ENCODE data around the gene COL19A1.

Gene COL19A1

DNA sequence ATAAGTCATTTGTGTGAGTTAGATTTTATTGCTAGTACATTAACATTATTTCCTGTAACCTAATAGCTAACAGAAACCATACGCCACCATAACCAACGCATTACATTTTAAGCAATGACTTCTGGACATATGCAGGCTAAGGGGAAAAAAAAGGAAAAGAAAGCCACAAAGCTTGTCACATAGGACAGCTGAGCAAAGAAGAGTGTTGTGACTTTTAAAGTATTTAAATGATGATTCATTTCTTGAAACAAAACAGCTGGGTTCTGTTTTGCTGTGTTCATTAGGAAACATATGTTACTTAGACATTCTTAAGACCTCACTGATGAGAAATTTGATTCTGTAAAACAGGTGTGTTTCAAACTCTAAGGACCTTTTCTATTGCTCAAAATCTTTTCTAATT is 265.2 kb downstream of the COL19A1 start:
- DNase-seq, result no peak

DNA sequence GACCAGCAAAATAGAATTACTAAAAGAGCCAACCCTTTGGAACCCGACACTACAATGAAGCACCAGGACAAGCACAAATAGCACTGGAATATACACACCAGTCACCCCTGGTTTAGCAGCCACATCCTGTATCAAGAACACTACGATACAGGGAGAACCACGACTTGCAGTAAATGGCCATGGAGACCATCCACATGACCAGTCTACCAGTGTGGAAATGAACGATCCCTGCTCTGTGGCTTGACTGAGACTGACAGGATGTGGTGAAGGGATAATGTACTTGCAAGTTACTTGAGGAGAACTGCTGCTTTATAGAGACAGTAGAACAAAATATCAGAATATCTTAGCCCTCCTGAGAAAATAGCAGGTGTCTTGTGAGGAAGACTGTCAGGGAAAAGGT is 266.9 kb downstream of the COL19A1 start:
- no peak for DNase-seq

DNA sequence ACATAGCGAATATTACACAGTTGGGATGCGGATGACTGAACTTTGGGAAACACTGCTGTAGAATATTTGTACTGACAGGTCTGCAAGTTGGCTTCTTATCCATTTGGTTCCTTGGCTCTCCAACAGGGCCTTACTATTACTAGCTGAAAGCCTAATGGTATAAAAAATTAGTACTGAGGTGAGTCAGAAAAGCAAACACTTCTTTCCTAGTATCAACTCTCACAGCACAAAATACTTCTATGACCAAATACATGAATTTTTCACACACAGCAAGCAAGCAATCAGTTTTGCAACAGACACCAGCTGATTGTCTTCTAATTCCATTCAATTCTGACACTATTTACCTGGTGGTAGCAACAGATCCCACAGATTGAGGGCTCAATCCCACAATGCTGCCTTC is 268.2 kb downstream of the COL19A1 start:
- no peak for DNase-seq

DNA sequence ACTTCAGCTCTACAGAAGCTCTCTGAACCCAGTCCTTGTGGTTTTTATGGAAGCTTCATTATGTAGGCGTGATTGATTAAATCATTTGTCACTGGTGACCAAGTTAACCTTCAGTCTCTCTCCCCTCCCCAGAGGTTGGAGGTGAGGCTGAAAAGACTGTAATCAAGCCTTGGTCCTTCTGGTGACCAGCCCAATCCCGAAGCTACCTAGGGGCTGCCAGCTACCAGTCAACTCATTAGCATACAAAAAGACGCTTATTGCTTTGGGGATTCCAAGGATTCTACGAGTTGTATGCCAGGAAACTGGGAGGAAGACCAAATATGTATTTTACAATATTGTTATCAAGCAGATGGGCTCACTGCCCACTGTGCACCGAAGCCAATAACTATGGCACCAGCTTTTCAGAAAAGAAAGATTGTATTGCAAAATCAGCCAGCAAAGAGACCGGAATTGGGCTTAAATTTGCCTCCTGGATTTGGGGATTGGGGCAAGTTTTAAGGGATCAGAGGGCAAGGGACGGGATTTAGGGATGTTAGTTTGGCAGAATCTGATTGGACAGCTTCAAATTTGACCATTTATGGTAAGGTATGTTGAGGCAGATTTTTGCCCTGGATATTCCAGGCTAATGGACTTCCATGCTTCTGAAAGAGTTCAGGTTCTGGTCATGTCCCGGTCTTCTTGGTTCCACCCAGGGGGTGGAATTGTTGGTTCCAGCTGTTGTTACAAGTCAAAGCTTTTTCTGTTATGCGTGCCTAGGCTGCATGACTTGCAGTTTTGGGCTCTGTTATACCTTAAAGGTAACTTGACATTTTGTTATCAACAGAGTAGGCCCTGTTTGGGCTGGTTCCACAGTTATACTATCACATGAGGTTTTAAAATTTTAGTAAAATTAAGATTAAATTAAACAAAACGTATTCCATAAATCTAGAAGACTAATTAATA is 269.1 kb downstream of the COL19A1 start:
- DNase-seq, result no peak

DNA sequence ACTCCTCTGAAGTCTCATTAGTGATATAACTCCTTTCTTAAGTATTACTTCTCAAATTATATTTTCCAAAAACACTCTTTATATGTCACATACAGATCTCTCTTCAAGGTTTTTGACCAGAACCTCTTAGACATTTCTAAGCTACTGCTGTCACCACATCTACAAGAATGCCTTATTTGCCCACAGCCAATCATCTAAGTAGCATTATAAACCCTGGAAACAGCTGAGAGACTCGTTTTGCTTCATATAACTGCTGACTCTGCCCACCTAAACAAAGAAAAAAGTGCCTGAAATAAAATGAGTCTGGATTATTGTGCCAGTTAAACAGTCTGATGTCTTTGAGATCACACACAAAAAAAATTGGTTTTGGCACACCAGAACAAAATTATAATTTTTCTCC is 270.6 kb downstream of the COL19A1 start:
- DNase-seq, result no peak

DNA sequence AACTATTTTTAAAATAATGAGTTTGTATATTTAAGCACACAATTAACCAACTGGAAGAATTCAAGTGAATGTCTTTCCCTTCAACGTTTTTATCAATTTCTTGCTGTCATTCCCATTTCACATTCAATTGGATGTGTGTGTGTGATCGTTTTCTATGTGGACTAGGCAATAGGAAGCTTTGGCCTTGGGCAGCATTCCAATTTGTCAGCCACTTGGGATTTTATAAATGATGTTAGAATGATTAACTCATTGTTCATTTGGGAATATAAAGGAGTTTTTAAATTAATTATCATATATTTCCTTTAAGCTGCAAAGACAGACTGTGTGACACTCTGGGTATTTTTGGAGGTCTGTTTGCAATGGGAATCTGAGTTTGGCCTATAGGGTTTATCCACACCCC is 274.1 kb downstream of the COL19A1 start:
- DNase-seq, result no peak

DNA sequence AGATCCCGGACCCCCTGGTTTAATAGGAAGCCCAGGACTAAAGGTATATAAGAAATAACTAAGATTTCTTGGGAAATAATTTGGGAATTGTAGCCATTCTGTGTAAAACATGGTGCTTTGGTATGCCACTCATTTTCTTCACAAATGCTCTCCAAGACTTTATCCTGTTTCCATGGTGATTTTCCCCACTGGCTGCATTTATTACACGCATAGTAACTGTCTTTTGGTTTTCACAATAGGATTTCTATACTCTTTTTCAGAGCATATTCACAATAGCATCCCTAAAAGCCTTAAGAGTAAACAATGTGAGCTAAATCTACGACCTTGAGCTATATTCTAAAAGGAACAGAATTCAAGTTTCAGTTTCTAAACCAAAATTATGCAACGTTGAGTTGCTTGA is 275.7 kb downstream of the COL19A1 start:
- no peak for DNase-seq

DNA sequence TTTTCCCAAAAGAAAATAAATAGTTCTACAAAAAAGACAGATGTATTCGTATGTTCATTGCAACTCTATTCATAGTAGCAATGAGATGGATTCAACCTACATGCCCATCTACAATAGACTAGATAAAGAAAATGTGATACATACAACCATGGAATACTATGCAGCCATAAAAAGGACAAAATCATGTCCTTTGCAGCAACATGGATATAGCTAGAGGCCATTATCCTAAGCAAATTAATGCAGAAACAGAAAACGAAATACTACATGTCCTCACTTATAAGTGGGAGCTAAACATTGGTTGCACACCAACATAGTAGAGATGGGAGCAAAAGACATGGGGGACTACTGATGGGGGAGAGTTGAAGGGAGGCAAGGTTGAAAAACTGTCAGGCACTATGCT is 278.8 kb downstream of the COL19A1 start:
- no peak for DNase-seq

DNA sequence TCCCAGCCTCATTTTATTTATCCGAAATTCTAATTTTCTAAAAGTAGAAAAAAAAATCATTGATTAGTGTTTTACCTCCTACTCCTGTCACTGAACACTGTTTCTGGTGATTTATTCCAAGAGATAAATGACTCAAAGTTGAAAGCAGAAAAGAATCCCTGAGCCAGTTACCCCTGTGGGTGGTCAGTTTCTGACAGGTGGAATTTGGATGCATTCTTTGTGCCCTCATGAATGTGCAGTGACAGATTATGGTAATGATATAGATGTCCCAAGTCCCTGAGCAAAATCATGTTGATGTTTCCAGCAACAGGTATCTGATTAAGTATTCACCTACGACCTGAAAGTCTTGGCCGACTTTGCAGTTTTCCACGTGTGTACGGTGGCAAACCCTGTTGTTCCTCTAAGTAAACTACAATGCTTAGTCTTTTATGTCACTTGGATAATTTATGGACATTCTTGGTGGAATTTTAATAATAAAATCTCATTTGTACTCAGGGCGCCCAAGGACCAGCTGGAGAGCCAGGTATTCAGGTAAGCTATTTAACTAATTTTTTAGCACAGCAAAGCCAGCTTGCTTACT is 282.9 kb downstream of the COL19A1 start:
- no peak for DNase-seq

DNA sequence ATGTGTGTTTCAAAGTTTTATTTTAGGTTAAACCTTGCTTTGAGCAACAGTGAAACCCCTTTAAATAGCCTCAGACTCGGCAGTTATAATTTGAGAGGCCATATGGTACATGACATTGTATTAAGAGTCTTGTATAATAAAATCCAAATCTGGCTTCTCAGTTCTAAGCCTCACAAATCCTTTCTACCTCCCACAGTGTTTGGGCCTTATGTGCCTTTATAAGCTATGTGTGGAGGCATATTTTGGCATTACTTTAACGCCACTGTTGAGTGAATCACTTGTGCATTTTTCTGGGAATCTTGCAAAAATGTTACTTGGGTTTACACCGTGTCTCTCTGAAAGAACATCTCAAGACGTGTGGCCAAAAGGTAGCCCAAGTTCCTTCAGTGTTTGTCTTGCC is 284.2 kb downstream of the COL19A1 start:
- DNase-seq, result no peak

DNA sequence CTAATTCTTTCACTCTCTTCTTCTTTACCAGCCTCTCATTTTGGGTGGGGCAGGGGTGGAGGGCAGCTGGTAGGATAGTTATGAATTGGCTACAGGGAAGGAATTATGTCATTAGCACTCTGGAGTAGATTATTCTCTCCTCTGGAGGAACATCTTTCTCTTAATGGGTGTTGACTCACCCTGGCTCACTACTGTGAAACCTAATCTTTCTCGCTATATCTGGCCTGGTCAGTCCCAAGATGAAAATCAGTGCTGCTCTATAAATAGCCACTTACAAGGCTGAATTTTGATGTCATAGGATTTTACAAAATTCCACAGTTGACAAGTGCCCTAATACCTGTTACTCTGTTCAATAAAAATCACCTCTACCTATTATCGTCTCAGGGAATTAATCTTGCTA is 285.3 kb downstream of the COL19A1 start:
- DNase-seq, result no peak

DNA sequence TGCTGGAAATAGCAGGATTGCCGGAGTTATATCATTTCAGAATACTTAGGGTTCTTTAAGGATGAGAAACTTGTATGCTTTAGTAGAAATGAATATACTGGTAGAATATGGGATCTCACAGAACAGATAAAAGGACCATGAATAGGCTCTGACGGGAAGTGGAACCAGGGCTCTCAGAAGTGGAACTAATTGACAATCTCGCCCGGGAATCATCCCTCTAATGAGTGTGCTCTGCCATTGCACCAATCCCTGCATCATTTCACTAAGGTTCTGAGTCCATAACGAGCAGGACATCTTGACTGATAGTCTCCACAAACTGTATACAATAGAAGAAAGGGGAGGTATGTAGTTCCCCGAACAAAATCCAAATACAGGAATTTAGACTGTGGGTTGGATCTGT is 286.4 kb downstream of the COL19A1 start:
- no peak for DNase-seq

DNA sequence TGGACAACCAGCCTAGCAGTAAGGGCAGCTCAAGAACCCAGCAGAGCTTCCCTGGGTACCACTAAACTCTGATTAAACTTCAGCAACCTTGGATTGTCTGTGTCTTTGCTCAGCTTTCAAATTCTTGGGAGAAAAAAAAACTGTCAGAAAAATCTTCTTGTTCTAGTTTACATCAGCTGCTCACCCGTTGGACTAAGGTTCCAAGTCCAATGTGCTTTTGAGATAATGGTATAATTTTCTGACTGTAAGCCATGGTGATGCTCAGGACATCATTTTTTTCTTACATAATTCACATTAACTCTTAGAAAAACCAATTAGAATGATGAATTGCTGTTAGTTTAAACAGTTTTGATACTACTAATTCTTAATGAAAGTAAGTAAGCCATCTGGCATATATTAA is 290.7 kb downstream of the COL19A1 start:
- no peak for DNase-seq

DNA sequence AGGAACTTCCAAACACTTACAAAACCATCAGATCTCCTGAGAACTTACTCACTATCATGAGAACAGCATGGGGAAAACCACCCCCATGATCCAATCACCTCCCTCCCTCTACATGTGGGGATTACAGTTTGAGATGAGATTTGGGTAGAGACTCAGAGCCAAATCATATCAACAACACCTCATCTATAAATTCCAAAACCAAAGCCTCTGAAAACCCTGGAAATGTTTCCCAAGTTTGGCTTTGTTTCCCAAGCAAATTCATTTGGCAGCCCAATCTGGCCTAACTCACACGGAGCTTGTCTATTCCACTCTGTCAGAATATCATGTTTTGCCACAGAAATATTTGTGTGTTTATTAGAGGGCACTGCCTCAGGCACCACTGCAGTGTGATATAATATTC is 293.9 kb downstream of the COL19A1 start:
- no peak for DNase-seq

DNA sequence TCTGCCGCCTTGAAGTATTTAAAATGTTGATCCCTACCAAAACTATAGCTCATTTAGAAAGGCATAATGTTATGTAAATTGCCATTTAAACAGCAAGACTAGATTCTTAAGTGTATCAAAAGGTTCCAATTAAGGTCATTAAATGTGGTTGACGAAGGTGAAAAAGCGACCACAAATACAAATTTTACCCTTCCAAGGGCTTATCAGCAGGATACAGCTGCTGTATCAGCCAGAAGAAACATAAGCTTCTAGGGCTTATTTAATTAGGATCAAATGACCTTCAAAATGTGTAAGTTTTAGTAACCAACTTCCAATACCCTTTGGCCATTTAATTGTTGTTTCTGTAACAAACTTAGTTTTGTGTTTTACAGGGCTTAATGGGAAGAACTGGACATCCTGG is 296.6 kb downstream of the COL19A1 start:
- no peak for DNase-seq

DNA sequence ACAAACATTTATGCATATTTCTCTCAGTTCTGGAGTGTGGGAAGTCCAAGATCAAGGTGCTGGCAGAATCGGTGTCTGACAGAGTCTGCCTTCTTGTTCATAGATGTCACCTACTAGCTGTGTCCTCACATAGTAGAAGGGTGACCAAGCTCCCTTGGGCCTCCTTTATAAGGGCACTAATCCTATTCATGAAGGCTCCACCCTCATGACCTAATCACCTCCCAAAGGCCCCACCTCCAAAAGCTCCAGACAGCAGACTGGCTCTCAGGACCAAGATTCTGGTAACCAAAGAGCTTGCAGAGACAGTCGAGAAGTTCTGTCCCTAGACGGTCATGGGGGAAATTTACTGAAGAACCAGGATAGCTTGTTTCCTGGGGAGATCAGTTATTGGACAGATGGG is 297.4 kb downstream of the COL19A1 start:
- DNase-seq, result no peak

DNA sequence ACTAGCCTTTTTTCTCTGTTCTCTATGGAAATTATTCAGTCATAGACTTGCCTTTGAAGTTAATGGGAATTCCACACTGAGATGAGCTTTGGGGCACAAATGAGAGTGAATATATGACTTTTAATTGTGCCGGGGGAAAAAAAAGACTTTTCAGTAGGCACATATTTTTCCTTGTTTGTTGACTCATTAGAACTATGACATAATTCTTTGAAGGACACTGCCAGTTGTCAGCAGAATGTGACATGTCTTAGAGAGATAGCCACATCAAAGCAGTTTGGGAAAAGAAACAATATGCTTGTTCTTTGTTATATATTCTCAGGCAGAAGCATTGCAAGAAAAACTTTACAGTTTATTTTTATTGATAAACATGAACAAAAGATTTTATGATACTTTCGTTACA is 298.2 kb downstream of the COL19A1 start:
- no peak for DNase-seq

DNA sequence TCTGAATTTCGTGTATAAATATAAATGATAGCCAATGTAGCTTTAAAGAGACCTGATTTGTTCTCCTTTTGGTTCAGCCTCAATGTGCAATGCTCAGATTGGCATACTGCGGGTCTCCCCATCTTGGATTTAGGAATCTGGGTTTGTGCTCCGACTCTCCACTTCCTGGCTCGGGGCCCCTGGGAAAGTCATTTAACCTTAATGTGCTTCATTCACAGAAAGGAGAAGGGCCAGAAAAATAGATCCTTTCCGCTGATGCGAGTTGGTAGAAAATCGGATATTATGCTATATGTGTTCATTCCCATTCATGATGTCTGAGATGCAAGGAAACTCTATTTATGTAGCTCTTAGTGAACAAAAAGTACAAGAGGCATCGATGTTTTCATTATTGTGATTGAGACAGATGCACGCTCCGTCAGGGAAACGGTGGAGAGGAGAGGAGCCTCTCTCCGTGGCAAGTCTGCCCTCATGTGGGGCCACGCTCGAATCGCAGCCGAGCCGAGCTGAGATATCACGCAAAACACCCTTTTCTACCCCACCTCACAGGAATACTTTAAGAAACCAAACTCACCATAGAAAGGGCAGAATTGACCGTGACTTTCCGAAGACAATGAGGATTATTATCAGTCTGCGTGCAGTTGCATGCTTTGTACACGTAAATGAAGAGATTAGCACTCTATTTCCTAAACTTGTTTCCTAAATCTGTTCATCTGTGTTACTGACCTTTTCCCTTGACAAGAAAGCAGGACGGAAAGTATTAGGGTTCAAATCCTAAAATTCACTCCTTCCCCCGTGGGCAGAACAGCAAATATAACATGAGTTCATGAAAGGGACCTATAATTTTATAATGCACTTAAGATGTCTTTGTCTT is 300.0 kb downstream of the COL19A1 start:
- no peak for DNase-seq

DNA sequence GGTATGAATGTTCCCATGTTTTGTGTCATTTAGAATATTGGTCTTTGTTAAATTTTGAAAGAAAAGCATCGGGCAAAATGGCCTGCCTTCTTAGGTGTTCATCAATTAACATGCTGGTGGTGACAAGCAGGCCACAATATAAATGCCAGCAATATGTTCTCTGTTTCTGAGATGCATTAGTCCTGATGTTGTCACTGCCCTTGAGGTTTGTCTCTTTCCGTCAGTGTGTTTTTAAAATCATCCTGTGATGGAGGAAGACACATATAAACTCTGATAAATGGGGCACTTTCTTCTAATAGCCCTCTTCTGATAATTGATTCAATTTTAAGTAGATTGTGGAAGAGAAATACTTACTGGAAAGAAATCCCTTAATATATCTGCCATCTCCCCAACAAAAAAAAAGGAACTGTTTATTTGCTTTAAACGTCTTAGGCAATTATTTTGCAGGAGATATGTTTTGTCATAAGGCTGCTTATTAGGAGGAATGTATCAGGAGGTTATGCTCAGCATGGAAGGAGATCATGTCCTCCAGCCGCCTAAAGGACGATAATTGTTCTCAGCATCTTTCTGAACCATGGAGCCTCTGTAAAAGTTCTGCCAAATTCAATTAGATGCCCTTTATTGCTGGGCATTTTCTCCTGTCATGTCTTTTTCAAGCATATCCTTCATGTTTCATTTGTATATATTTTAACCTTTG is 302.5 kb downstream of the COL19A1 start:
- DNase-seq, result no peak

DNA sequence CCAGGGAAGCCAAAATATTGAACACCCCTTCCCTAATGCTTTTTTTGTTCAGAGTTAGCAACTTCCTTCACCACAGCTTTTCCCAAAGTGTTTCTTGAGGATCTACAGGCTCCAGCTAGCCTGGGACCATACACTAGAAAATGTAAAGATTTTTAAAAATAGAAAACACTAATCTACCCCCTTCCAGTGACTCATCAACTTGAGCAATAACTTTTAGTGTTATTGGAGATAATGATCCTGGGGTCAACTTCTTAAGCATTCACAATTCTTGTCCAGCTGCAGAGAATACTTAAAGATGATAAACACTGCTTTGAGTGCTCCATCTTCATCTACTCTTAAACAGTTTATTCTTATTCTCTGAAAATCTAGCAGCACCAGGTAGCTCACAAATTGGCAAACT is 304.9 kb downstream of the COL19A1 start:
- DNase-seq, result no peak

DNA sequence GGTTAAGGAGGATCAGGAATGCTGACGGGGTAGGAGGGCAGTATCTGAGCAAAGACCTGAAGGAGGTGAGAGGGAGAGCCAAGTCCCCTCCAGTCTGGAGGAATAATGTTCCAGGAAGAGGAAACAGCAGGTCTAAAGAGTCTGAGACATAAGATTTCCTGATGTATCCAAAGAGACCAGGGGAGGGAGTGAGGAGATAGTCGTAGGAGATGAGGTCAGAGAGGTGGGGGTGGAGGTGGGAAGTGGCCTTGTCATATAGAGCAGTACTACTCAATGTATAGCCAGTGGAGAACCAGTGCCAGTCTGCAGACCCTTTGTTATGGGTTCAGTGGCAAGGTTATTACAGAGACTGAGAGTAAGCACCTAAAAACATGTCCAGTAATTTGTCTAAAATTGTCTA is 305.9 kb downstream of the COL19A1 start:
- DNase-seq, result no peak

DNA sequence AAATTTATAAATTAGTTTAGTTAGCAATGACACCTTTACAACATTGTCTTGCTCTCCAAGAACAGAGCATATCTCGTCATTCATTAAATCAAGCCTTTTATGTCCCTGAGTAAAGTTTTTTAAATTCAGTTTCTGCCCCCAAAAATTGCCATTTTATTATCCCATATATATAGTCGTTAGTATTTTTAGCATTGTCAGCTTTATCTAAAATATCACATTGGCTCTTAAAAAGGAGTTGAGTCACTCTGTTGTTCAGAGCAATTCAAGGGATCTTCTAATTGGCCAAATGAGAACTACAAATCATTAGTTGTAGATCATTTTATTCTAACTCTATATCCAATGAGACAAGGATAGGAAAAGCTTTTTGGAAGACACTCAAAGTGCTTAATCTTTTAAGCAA is 309.4 kb downstream of the COL19A1 start:
- DNase-seq, result no peak

All from NCI-H446 treated with DMSO at 0.1 percent for 48 hours (cell line).